HG03558 (cell line): ENCODE data around the gene TMEM87B.
"Not testable (repeated sequence)": the region's sequence is repeated elsewhere in the genome, so short reads cannot be mapped to it uniquely, and the experiment has no call there.

Source experiments
- ATAC-seq: cut with Tn5 transposase; IDR thresholded peaks from one replicate; pipeline ENCODE4 v1.9.1; 2021; ENCODE audit warnings: moderate number of reproducible peaks; ENCODE audit not compliant: unreplicated experiment; ENCODE audit errors: extremely low read depth

TMEM87B gene

GRCh38 chr2:112032224-112032586 is 22.9 kb upstream of the TMEM87B start:
- ATAC-seq: no peak

GRCh38 chr2:112032689-112033465 is 22.2 kb upstream of the TMEM87B start:
- no peak for ATAC-seq

- no peak for ATAC-seq
Observed at GRCh38 chr2:112033600-112033999, 21.5 kb upstream of the TMEM87B start.

- ATAC-seq: no peak
Observed at GRCh38 chr2:112034924-112035323, 20.1 kb upstream of the TMEM87B start.

- ATAC-seq: no peak
Observed at GRCh38 chr2:112035786-112036185, 19.3 kb upstream of the TMEM87B start.

- ATAC-seq: not testable (repeated sequence)
Observed at GRCh38 chr2:112039556-112039955, 15.5 kb upstream of the TMEM87B start.

GRCh38 chr2:112040066-112040465 is 15.0 kb upstream of the TMEM87B start:
- not testable (repeated sequence) for ATAC-seq

GRCh38 chr2:112041460-112041859 is 13.6 kb upstream of the TMEM87B start:
- ATAC-seq: not testable (repeated sequence)

GRCh38 chr2:112045446-112046014 is 9.5 kb upstream of the TMEM87B start:
- no peak for ATAC-seq

- ATAC-seq: no peak
Observed at GRCh38 chr2:112046231-112046630, 8.8 kb upstream of the TMEM87B start.

GRCh38 chr2:112047537-112048235 is 7.4 kb upstream of the TMEM87B start:
- no peak for ATAC-seq

GRCh38 chr2:112048236-112048592 is 6.9 kb upstream of the TMEM87B start:
- no peak for ATAC-seq

GRCh38 chr2:112048887-112049286 is 6.2 kb upstream of the TMEM87B start:
- ATAC-seq: no peak

GRCh38 chr2:112050316-112050715 is 4.8 kb upstream of the TMEM87B start:
- ATAC-seq: no peak

- peak; percentile 30 for ATAC-seq
Observed at GRCh38 chr2:112053917-112054846, 887 bp upstream of the TMEM87B start.

GRCh38 chr2:112055730-112056625 is 909 bp downstream of the TMEM87B start:
- ATAC-seq: no peak

GRCh38 chr2:112056626-112056987 is 1.5 kb downstream of the TMEM87B start:
- ATAC-seq: no peak

- ATAC-seq: no peak
Observed at GRCh38 chr2:112059671-112060070, 4.6 kb downstream of the TMEM87B start.

- no peak for ATAC-seq
Observed at GRCh38 chr2:112061299-112061698, 6.2 kb downstream of the TMEM87B start.

GRCh38 chr2:112061840-112062239 is 6.8 kb downstream of the TMEM87B start:
- no peak for ATAC-seq
